Measurements from ENCODE around the gene DHFR2. TPM values are rescaled to one million over a fixed set of nuclear protein-coding genes. Genes with fewer than 3 reads are reported as not detected.

DHFR2 gene
- total RNA-seq, 1 donor from 2014 or later = 4.4 TPM

DNA sequence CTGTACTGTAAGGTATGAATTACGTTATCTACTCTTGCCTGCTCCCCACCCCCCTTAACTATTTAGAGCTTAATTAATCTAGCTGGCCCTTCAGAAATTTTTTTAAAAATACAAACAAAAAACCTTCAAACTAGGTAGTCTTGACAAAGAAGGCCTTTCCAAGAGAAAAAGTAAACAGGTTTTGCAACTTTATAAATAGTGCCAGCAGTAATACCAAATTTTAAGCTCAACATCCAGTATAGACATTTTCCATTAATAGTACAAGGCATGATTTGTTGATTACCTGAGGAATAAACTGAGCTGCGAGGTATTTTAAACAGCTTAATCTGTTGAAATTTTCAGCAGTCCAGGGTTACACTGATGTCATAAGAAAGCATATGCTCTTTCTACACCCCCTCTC is 54.5 kb downstream of the DHFR2 start:
- Mint-ChIP-seq H3K27ac (no peak overlapping the region), H3K36me3 (ENCODE audit: insufficient read depth) (no peaks in the 10 kb centered on the region), H3K4me1 (ENCODE audit: low read depth) (peaks cover 16% of the 10 kb centered on the region), H3K27me3 (no peaks in the 10 kb centered on the region), H3K4me3 (ENCODE audit: low read depth) (no peak overlapping the region), H3K9me3 (ENCODE audit: low read depth) (no peaks in the 10 kb centered on the region)
- TF ChIP-seq CTCF (IDR thresholded peaks at IDR 0.05; ENCODE audit: unreplicated experiment) = no peak
- no peak for DNase-seq (ENCODE audit: low spot score, unreplicated experiment)

Other genes with a start within 250 kb of the DHFR2 start
- gene PROS1, start 89.0 kb downstream of the DHFR2 start, total RNA-seq = 9.4 and 12.4 TPM in 2 replicates
- gene ARL13B, start 82.8 kb downstream of the DHFR2 start, total RNA-seq = 15.1 and 15.2 TPM in 2 replicates
- not detected in 2 replicates for gene STX19, start 34.3 kb downstream of the DHFR2 start, total RNA-seq
- 15.3 and 16.7 TPM in 2 replicates for gene NSUN3, start 145 bp upstream of the DHFR2 start, total RNA-seq